Measurements from ENCODE around the gene MRNIP.

The MRNIP gene

GRCh38 chr5:179858586-179859427 lies at the start of gene MRNIP:
MRNIP (minus strand) TSS chr5:179858817; CDS start chr5:179858796, 21 bp downstream.
- DNase-seq: peak; percentile 95

- peak; percentile 70 for DNase-seq
These were observed 49.1 kb upstream of the MRNIP start, which contains the start of gene TBC1D9B for GRCh38 chr5:179907556-179908324. TBC1D9B (minus strand) TSS chr5:179907897; CDS start chr5:179907821, 76 bp downstream.

- DNase-seq: peak; percentile 47
These were observed 48.4 kb upstream of the MRNIP start for GRCh38 chr5:179906795-179907555.

- no peak for DNase-seq
These were observed 47.7 kb upstream of the MRNIP start for GRCh38 chr5:179906294-179906794.

- DNase-seq: no peak
These were observed 46.5 kb upstream of the MRNIP start for GRCh38 chr5:179905161-179905560.

- DNase-seq: no peak
These were observed 46.0 kb upstream of the MRNIP start for GRCh38 chr5:179904463-179905160.

GRCh38 chr5:179902763-179903158 lies 44.1 kb upstream of the MRNIP start:
- DNase-seq: no peak

GRCh38 chr5:179901915-179902762 lies 43.5 kb upstream of the MRNIP start:
- DNase-seq: no peak

- DNase-seq: no peak
These were observed 42.8 kb upstream of the MRNIP start for GRCh38 chr5:179901462-179901861.

- no peak for DNase-seq
These were observed 42.1 kb upstream of the MRNIP start for GRCh38 chr5:179900711-179901110.

GRCh38 chr5:179900206-179900605 lies 41.6 kb upstream of the MRNIP start:
- no peak for DNase-seq

GRCh38 chr5:179895861-179896260 lies 37.2 kb upstream of the MRNIP start:
- DNase-seq: no peak

GRCh38 chr5:179893958-179894895 lies 35.6 kb upstream of the MRNIP start:
- DNase-seq: no peak

- DNase-seq: no peak
These were observed 34.7 kb upstream of the MRNIP start for GRCh38 chr5:179893076-179893957.

- no peak for DNase-seq
These were observed 33.6 kb upstream of the MRNIP start for GRCh38 chr5:179892255-179892654.

- DNase-seq: no peak
These were observed 32.4 kb upstream of the MRNIP start for GRCh38 chr5:179890751-179891682.

- DNase-seq: no peak
These were observed 31.3 kb upstream of the MRNIP start for GRCh38 chr5:179889885-179890284.

- no peak for DNase-seq
These were observed 29.2 kb upstream of the MRNIP start for GRCh38 chr5:179887802-179888201.
